NT2/D1 (cell line): Measurements from ENCODE around the gene RASA1.
"Not testable (repeated sequence)": the region's sequence is repeated elsewhere in the genome, so short reads cannot be mapped to it uniquely, and the experiment has no call there.

Source experiments
- SUZ12 ChIP-seq: IDR thresholded peaks from 2 replicates; pipeline ENCODE4 v1.6.1; 2011; ENCODE audit not compliant: insufficient read length, insufficient read depth; ENCODE audit errors: extremely low read depth
- ZNF274 ChIP-seq: IDR thresholded peaks from 2 replicates; pipeline ENCODE4 v1.6.1; 2011; ENCODE audit warnings: mild to moderate bottlenecking, low read depth, low read length

GRCh38 chr5:87270888-87271287 is 3.2 kb downstream of the RASA1 start:
- TF ChIP-seq SUZ12, ZNF274: not testable (repeated sequence)
